Esophagus mucosa (tissue), 1 donor: Measurements from ENCODE around the gene FAM83E. TPM values are rescaled to one million over a fixed set of nuclear protein-coding genes. Genes with fewer than 3 reads are reported as not detected.
"Not testable (repeated sequence)": the region's sequence is repeated elsewhere in the genome, so short reads cannot be mapped to it uniquely, and the experiment has no call there.

ENCODE experiments used
- ATAC-seq: fragments of 200-7000 bp; cut with Tn5 transposase; one replicate; pipeline ENCODE4 v1.9.1; 2020
- total RNA-seq: library from RNA; stranded (reverse); gene quantifications from one replicate; pipeline ENCODE4 v1.2.4, GENCODE V29; 2023
- donor health status: DM: yes; HTN: yes; CAD: no.

Gene FAM83E
- total RNA-seq, 1 donor from 2014 or later: 6.5 TPM

- peak; percentile 31 for ATAC-seq
Observed at GRCh38 chr19:48608798-48609263, 6.0 kb downstream of the FAM83E start.

GRCh38 chr19:48607359-48607755 lies 7.5 kb downstream of the FAM83E start:
- peak; percentile 1 for ATAC-seq

GRCh38 chr19:48606463-48607358 lies 8.2 kb downstream of the FAM83E start, which contains the start of gene SPACA4:
TSS of gene SPACA4 (plus strand) at chr19:48606742. CDS start at chr19:48606979, 237 bp downstream.
- ATAC-seq: peak; percentile 15

GRCh38 chr19:48603850-48604249 lies 11.0 kb downstream of the FAM83E start:
- ATAC-seq: peak; percentile 5

- ATAC-seq: no peak
Observed at GRCh38 chr19:48603449-48603848, 11.4 kb downstream of the FAM83E start.

GRCh38 chr19:48603001-48603400 lies 11.9 kb downstream of the FAM83E start:
- no peak for ATAC-seq

- no peak for ATAC-seq
Observed at GRCh38 chr19:48600679-48601417, 14.0 kb downstream of the FAM83E start.

- ATAC-seq: peak; percentile 1
Observed at GRCh38 chr19:48598996-48599700, 15.7 kb downstream of the FAM83E start.

GRCh38 chr19:48596679-48597465 lies 18.0 kb downstream of the FAM83E start:
- ATAC-seq: peak; percentile 20

GRCh38 chr19:48596237-48596636 lies 18.6 kb downstream of the FAM83E start:
- peak; percentile 3 for ATAC-seq

GRCh38 chr19:48595833-48596232 lies 19.0 kb downstream of the FAM83E start:
- ATAC-seq: peak; percentile 14

- no peak for ATAC-seq
Observed at GRCh38 chr19:48595171-48595570, 19.7 kb downstream of the FAM83E start.

GRCh38 chr19:48591021-48591420 lies 23.9 kb downstream of the FAM83E start:
- no peak for ATAC-seq

- peak; percentile 88 for ATAC-seq
Observed at GRCh38 chr19:48588670-48589401, 26.0 kb downstream of the FAM83E start.

GRCh38 chr19:48587387-48587786 lies 27.5 kb downstream of the FAM83E start:
- no peak for ATAC-seq

GRCh38 chr19:48582168-48582567 lies 32.7 kb downstream of the FAM83E start:
- ATAC-seq: peak; percentile 49

- ATAC-seq: no peak
Observed at GRCh38 chr19:48578891-48579290, 36.0 kb downstream of the FAM83E start.

GRCh38 chr19:48577908-48578307 lies 37.0 kb downstream of the FAM83E start:
- ATAC-seq: not testable (repeated sequence)

GRCh38 chr19:48575931-48576622 lies 38.8 kb downstream of the FAM83E start:
- ATAC-seq: no peak

- no peak for ATAC-seq
Observed at GRCh38 chr19:48573163-48573505, 41.7 kb downstream of the FAM83E start.
